ENCODE measurements around the gene RECQL5. TPM values are rescaled to one million over a fixed set of nuclear protein-coding genes. Genes with fewer than 3 reads are reported as not detected.

Gene RECQL5
- total RNA-seq, 2 donors from 2014 or later: 54.3 TPM

DNA sequence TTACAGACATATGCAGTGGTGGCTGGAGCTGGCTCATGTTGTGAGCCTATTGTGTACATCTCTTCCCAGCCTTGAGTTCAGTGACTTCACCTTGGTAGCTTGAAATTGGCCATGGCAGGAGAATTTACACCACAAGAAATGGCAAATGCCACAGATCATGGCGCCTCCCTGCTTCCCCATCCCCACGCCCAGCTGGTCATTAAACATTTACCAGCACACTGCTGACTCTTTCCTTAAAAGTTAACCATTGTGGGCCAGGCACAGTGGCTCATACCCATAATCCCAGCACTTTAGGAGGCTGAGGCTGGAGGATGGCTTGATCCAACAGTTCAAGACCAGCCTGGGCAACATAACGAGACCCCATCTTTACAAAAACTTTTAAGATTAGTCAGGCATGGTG lies 31.7 kb upstream of the RECQL5 start:
- H3K36me3 ChIP-seq (ENCODE audit: control insufficient read depth, insufficient read depth, low read length): peaks cover 91% of the 10 kb centered on the region
- no peaks in the 10 kb centered on the region for H3K9me3 ChIP-seq (ENCODE audit: control insufficient read depth, low read length)
- no peak overlapping the region for H3K4me3 ChIP-seq (ENCODE audit: low read length)
- Mint-ChIP-seq H3K27ac (no peak overlapping the region), H3K4me3 (no peak overlapping the region), H3K36me3 (ENCODE audit: low read depth) (peaks cover 74% of the 10 kb centered on the region), H3K27me3 (ENCODE audit: insufficient read depth) (no peaks in the 10 kb centered on the region), H3K4me1 (peaks cover 13% of the 10 kb centered on the region), H3K9me3 (no peaks in the 10 kb centered on the region)
- H3K27me3 ChIP-seq (ENCODE audit: control insufficient read depth, insufficient read depth, low read length, poor library complexity, severe bottlenecking): no peaks in the 10 kb centered on the region
- peaks cover under 1% of the 10 kb centered on the region for H3K4me1 ChIP-seq (ENCODE audit: control insufficient read depth, insufficient read depth, low read length)
- TF ChIP-seq, protein P1, sequence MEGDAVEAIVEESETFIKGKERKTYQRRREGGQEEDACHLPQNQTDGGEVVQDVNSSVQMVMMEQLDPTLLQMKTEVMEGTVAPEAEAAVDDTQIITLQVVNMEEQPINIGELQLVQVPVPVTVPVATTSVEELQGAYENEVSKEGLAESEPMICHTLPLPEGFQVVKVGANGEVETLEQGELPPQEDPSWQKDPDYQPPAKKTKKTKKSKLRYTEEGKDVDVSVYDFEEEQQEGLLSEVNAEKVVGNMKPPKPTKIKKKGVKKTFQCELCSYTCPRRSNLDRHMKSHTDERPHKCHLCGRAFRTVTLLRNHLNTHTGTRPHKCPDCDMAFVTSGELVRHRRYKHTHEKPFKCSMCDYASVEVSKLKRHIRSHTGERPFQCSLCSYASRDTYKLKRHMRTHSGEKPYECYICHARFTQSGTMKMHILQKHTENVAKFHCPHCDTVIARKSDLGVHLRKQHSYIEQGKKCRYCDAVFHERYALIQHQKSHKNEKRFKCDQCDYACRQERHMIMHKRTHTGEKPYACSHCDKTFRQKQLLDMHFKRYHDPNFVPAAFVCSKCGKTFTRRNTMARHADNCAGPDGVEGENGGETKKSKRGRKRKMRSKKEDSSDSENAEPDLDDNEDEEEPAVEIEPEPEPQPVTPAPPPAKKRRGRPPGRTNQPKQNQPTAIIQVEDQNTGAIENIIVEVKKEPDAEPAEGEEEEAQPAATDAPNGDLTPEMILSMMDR (conservative IDR thresholded peaks at IDR 0.05): no peak
- no peak overlapping the region for H3K27ac ChIP-seq (ENCODE audit: low read depth, low read length)
- DNase-seq: no peak
- H3K9ac ChIP-seq (ENCODE audit: extremely low read depth, low read length, poor library complexity, severe bottlenecking): no peak overlapping the region
- 90 to 94% methylated on average over 2 to 3 of the region's 3 CpGs for WGBS, 2 experiments (ENCODE audit: insufficient coverage in 1 of 2, insufficient read length in 1 of 2)

GRCh38 chr17:75697651-75698291 lies 30.8 kb upstream of the RECQL5 start:
- peak overlapping the region; percentile 10 for H3K27ac Mint-ChIP-seq
- TF ChIP-seq, protein P1 (conservative IDR thresholded peaks at IDR 0.05): no peak

DNA sequence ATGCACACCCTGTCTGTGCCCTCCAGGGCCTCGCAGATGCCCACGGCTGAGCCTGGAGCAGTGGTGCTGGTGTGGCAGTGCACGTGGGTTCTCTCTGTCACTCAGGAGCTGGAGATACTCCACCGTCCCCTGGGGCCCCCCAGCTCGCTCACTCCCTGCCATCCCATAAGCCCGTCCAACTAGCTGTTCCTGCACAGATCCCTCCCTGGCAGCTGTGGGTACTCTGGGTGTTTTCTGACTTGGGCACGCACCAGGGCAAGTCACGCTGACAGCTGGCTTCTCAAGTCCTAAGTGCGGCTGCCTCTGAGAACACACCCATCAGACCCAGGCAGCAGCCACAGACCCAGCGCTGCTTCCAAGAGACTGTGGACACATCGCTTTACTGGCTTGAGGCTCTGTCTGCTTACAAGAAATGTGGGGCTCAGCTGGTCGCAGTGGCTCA lies 28.9 kb upstream of the RECQL5 start:
- peaks cover 8% of the 10 kb centered on the region for H3K4me1 ChIP-seq (ENCODE audit: control insufficient read depth, insufficient read depth, low read length)
- DNase-seq: no peak
- Mint-ChIP-seq H3K36me3 (ENCODE audit: low read depth) (peaks cover 58% of the 10 kb centered on the region), H3K27ac (no peak overlapping the region), H3K27me3 (ENCODE audit: insufficient read depth) (no peaks in the 10 kb centered on the region), H3K4me1 (peaks cover 30% of the 10 kb centered on the region), H3K9me3 (no peaks in the 10 kb centered on the region), H3K4me3 (no peak overlapping the region)
- H3K9ac ChIP-seq (ENCODE audit: extremely low read depth, low read length, poor library complexity, severe bottlenecking): no peak overlapping the region
- TF ChIP-seq, protein P1 (conservative IDR thresholded peaks at IDR 0.05): no peak
- peaks cover 78% of the 10 kb centered on the region for H3K36me3 ChIP-seq (ENCODE audit: control insufficient read depth, insufficient read depth, low read length)
- H3K4me3 ChIP-seq (ENCODE audit: low read length): no peak overlapping the region
- WGBS, 2 experiments (ENCODE audit: insufficient coverage in 1 of 2, insufficient read length in 1 of 2): 96 to 98% methylated on average over 11 to 12 of the region's 12 CpGs
- H3K27ac ChIP-seq (ENCODE audit: low read depth, low read length): no peak overlapping the region
- no peaks in the 10 kb centered on the region for H3K27me3 ChIP-seq (ENCODE audit: control insufficient read depth, insufficient read depth, low read length, poor library complexity, severe bottlenecking)
- H3K9me3 ChIP-seq (ENCODE audit: control insufficient read depth, low read length): no peaks in the 10 kb centered on the region

More at GRCh38 chr17:75697651-75698291, 30.8 kb upstream of the RECQL5 start:
- Mint-ChIP-seq H3K36me3 (ENCODE audit: low read depth) (peaks cover 72% of the 10 kb centered on the region), H3K4me3 (no peak overlapping the region), H3K27me3 (ENCODE audit: insufficient read depth) (no peaks in the 10 kb centered on the region), H3K4me1 (peaks cover 20% of the 10 kb centered on the region), H3K9me3 (no peaks in the 10 kb centered on the region)
- no peak overlapping the region for H3K4me3 ChIP-seq (ENCODE audit: low read length)
- H3K9me3 ChIP-seq (ENCODE audit: control insufficient read depth, low read length): no peaks in the 10 kb centered on the region
- no peaks in the 10 kb centered on the region for H3K27me3 ChIP-seq (ENCODE audit: control insufficient read depth, insufficient read depth, low read length, poor library complexity, severe bottlenecking)
- H3K27ac ChIP-seq (ENCODE audit: low read depth, low read length): peak overlapping the region; percentile 56
- H3K36me3 ChIP-seq (ENCODE audit: control insufficient read depth, insufficient read depth, low read length): peaks cover 90% of the 10 kb centered on the region
- DNase-seq: no peak
- 90 to 93% methylated on average over 6 to 10 of the region's 10 CpGs for WGBS, 2 experiments (ENCODE audit: insufficient coverage in 1 of 2, insufficient read length in 1 of 2)
- no peak overlapping the region for H3K9ac ChIP-seq (ENCODE audit: extremely low read depth, low read length, poor library complexity, severe bottlenecking)
- H3K4me1 ChIP-seq (ENCODE audit: control insufficient read depth, insufficient read depth, low read length): peaks cover 8% of the 10 kb centered on the region
